Fibroblast of mammary gland (primary cell): Measurements from ENCODE around the gene KLHL10.
A peak's percentile ranks its signal among the peaks of the same experiment; 100 is the strongest.

Experiments
- DNase-seq: peaks from one replicate; pipeline ENCODE4 v3.0.0-alpha.2; 2010; ENCODE audit warnings: low read depth
- H3K4me3 ChIP-seq: 2 replicates; pipeline ENCODE4 v1.5.1; 2011; ENCODE audit warnings: low read depth, mild to moderate bottlenecking, low read length, moderate library complexity; ENCODE audit not compliant: control insufficient read depth
- CTCF ChIP-seq: conservative IDR thresholded peaks from 2 replicates; pipeline ENCODE4 v1.5.1; 2011; ENCODE audit warnings: low read depth, low read length, inconsistent platforms; ENCODE audit not compliant: control insufficient read depth, insufficient read depth

The KLHL10 gene

GRCh38 chr17:41810659-41811548, 26.7 kb upstream of the KLHL10 start:
- no peak for TF ChIP-seq CTCF
- H3K4me3 ChIP-seq = peak overlapping the region; percentile 76
- no peak for DNase-seq

GRCh38 chr17:41811549-41812380, 25.9 kb upstream of the KLHL10 start, which contains the start of gene P3H4:
P3H4 (minus strand) TSS chr17:41811949; CDS start chr17:41811915, 34 bp downstream.
- TF ChIP-seq CTCF = peak; percentile 40
- peak; percentile 71 for DNase-seq

GRCh38 chr17:41812381-41813151, 25.1 kb upstream of the KLHL10 start, which contains the start of gene FKBP10:
FKBP10 (plus strand) TSS chr17:41813004; CDS start chr17:41813035, 31 bp downstream.
- peak; percentile 81 for DNase-seq
- peak within 1 kb of the TSS; percentile 76 for H3K4me3 ChIP-seq
- TF ChIP-seq CTCF = no peak

More at GRCh38 chr17:41811549-41812380, 25.9 kb upstream of the KLHL10 start, which contains the start of gene P3H4:
- peak within 1 kb of the TSS; percentile 76 for H3K4me3 ChIP-seq

DNA sequence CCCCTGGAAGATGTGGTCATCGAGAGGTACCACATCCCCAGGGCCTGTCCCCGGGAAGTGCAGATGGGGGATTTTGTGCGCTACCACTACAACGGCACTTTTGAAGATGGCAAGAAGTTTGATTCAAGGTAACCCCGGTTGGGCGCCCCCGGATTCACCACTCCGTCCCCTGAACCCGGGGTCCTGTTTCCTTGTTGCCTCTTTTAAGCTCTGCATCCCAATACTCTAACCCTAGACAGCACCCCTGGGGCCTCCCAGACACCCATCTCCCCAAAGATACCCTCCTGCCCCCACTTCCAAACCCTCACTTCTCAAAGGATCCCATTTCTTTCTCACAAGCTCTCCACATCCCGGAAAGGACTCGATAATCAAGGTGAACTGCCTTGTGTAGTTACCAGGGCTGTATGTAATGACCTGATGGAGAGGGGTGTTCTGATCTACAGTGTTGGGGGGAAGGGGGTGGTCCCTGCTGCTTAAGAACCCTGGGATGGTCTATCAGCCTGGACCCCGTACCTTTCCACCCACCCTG, 24.4 kb upstream of the KLHL10 start:
- no peak for TF ChIP-seq CTCF
- H3K4me3 ChIP-seq = peak overlapping the region; percentile 76
- DNase-seq = no peak

DNA sequence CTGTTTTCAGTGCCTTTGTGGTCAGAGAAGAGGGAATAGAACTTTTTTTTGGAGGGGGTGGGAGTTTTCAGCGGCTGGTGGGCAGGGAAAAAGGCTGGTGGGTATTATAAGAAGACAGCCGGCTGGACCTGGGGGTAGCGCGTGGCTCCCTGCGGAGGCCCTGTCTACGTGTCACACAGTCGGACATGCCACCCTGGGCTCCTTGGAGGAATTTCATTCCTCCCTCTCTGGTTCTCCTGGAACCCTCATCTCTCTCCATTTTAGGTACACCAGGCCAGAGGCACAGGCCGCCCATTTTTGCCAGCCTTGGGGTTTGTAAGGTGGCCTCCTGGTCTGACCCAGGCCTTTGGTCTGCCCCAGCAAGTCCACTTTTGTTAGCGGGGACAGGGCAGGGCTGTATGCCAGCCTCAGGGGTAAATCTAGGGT, 23.9 kb upstream of the KLHL10 start:
- no peak for DNase-seq
- H3K4me3 ChIP-seq = peak overlapping the region; percentile 76
- TF ChIP-seq CTCF = no peak

- no peak for TF ChIP-seq CTCF
- peak overlapping the region; percentile 76 for H3K4me3 ChIP-seq
- peak; percentile 55 for DNase-seq
Observed at GRCh38 chr17:41814195-41814594, 23.4 kb upstream of the KLHL10 start.
